ENCODE measurements around the gene RPN2.

The RPN2 gene

GRCh38 chr20:37158248-37158647, 20.9 kb upstream of the RPN2 start:
- FAIRE-seq = no peak
- TF ChIP-seq POLR2AphosphoS5 (IDR thresholded peaks at IDR 0.05; ENCODE audit: low read depth, low read length) = no peak
- no peak for TF ChIP-seq POLR2A (IDR thresholded peaks at IDR 0.05; ENCODE audit: low read depth, low read length)
- DNase-seq (ENCODE audit: insufficient read length) = no peak

GRCh38 chr20:37160683-37161082, 18.4 kb upstream of the RPN2 start:
- TF ChIP-seq TAF1 (IDR thresholded peaks at IDR 0.05; ENCODE audit: borderline replicate concordance, low read depth, low read length) = no peak
- TF ChIP-seq POLR2AphosphoS5 (IDR thresholded peaks at IDR 0.05; ENCODE audit: low read depth, low read length) = no peak
- no peak for TF ChIP-seq POLR2A (IDR thresholded peaks at IDR 0.05; ENCODE audit: low read depth, low read length)
- FAIRE-seq (no peak), DNase-seq (ENCODE audit: insufficient read length) (no peak)

DNA sequence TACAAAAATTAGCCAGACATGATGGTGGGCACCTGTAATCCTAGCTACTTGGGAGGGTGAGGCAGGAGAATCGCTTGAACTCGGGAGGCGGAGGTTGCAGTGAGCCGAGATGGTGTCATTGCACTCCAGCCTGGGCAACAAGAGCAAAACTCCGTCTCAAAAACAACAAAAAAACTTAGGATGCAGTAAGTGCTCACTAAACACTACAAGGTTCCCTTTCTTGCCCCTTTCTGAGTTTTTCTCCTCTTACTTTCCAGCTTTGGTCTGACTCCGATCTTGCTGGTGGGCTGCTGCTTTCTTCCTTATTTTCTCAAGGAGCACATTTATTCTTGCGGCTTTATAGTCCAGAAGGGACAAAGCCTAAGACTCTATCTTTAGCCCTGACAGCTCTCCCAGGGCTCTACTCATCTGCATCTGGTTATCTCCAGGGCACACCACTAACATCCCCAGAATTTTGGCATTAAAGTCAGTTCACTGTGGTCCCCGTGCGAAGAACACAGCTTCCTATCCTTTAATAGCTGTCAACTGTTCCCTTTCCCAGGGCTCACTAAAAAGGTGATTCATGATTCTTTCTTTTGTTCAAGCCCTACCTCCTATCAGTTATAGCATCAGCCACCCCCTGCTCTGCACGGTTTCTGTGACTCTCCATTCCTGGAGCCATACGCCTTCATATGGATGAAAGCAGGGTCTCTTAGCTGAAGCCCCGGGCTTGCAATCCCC, 17.1 kb upstream of the RPN2 start:
- TF ChIP-seq TAF1 (IDR thresholded peaks at IDR 0.05; ENCODE audit: borderline replicate concordance, low read depth, low read length) = no peak
- TF ChIP-seq POLR2AphosphoS5 (IDR thresholded peaks at IDR 0.05; ENCODE audit: low read depth, low read length) = no peak
- TF ChIP-seq POLR2A (IDR thresholded peaks at IDR 0.05; ENCODE audit: low read depth, low read length) = no peak
- no peak for FAIRE-seq
- no peak for DNase-seq (ENCODE audit: insufficient read length)

- FAIRE-seq = no peak
- DNase-seq (ENCODE audit: insufficient read length) = no peak
- TF ChIP-seq TAF1 (IDR thresholded peaks at IDR 0.05; ENCODE audit: borderline replicate concordance, low read depth, low read length) (no peak), POLR2A (IDR thresholded peaks at IDR 0.05; ENCODE audit: low read depth, low read length) (no peak)
Observed at GRCh38 chr20:37162646-37163045, 16.5 kb upstream of the RPN2 start.

GRCh38 chr20:37163832-37164554, 15.1 kb upstream of the RPN2 start:
- DNase-seq (ENCODE audit: insufficient read length) (no peak), FAIRE-seq (no peak)
- TF ChIP-seq POLR2A (IDR thresholded peaks at IDR 0.05; ENCODE audit: low read depth, low read length) (no peak), TAF1 (IDR thresholded peaks at IDR 0.05; ENCODE audit: borderline replicate concordance, low read depth, low read length) (no peak), POLR2AphosphoS5 (IDR thresholded peaks at IDR 0.05; ENCODE audit: low read depth, low read length) (no peak)

GRCh38 chr20:37165031-37165430, 14.1 kb upstream of the RPN2 start:
- DNase-seq (ENCODE audit: insufficient read length) (no peak), FAIRE-seq (no peak)
- no peak for TF ChIP-seq POLR2AphosphoS5 (IDR thresholded peaks at IDR 0.05; ENCODE audit: low read depth, low read length)

- DNase-seq (ENCODE audit: insufficient read length) = no peak
- no peak for FAIRE-seq
- TF ChIP-seq POLR2AphosphoS5 (IDR thresholded peaks at IDR 0.05; ENCODE audit: low read depth, low read length) = no peak
- no peak for TF ChIP-seq POLR2A (IDR thresholded peaks at IDR 0.05; ENCODE audit: low read depth, low read length)
- no peak for TF ChIP-seq TAF1 (IDR thresholded peaks at IDR 0.05; ENCODE audit: borderline replicate concordance, low read depth, low read length)
Observed at GRCh38 chr20:37166867-37167266, 12.3 kb upstream of the RPN2 start.

DNA sequence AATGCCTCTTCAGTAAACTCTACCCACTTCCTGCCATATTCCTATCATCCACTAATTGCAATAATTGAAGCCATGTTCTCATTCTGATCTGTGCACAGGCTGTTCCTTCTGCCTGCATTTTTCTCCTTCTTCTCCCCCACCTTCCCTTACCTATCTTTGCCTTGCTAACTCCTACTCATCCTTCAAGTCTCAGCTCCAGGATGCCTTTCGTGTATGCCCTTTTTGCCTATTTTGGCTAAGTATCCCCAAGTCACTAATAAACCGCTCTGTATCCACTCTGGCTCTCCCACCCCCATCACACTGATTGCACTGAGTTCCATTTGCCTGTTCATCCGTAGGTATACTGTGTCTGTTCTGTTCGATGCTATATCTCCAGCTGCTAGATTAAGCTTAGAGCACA, 6.3 kb upstream of the RPN2 start:
- no peak for DNase-seq (ENCODE audit: insufficient read length)
- no peak for TF ChIP-seq TAF1 (IDR thresholded peaks at IDR 0.05; ENCODE audit: borderline replicate concordance, low read depth, low read length)
- TF ChIP-seq POLR2AphosphoS5 (IDR thresholded peaks at IDR 0.05; ENCODE audit: low read depth, low read length) = no peak
- no peak for TF ChIP-seq POLR2A (IDR thresholded peaks at IDR 0.05; ENCODE audit: low read depth, low read length)
- no peak for FAIRE-seq

DNA sequence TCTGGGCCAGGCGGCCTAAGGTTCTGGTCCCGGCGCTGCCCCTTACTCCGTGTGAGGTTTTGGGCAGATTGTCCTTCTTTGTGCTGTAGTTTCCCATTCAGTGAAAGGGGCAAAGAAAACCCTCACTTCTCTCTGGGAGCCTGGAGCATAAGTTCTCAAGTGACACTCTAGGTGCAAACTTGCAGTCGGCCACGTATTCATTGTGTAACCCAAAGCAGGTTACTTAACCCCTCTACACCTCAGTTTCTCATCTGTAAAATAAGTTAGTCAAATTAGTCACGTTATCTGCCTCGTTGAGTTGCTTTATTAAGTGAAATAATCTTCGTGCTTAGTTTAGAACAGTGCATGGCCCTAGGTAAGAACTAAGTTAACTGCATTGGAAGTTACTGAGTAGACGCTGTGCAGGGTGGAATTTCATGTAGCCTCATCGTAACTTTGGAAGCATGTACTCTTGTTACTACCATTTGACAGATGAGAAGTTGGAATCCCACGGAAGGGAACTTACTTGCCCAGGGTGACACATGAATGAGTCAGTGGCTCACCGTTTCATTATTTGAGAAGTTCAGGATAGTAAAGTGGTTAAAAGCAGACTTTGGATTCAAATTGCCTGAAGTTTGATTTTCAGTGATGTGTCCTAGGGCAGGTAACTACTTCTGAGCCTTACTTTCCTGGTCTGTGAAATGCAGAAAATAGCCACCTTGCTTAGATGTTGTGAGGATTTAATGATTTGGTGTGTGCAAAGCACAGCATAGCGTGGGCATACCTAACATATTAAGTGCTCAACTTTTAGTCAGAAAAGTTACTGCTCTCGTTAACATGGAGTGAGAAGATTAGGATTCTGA, 774 bp downstream of the RPN2 start:
- no peak for DNase-seq (ENCODE audit: insufficient read length)
- TF ChIP-seq POLR2A (IDR thresholded peaks at IDR 0.05; ENCODE audit: low read depth, low read length) = no peak
- no peak for FAIRE-seq

DNA sequence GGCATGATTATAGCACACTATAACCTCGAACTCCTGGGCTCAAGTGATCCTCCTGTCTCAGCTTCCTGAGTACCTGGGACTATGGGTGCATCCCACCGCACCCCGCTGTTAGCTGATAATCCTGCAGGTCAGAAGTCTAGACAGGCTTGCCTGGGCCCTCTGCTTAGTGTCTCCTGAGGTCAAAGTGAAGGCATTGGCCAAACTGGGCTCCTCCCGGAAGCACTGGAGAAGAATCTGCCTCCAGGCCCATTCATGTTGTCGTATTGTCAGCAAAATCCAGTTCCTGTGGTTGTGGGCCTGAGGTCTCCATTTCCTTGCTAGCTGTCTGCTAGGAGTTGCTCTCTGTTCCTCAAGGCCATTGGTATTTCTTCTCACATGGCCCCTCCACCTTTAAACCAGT, 6.6 kb downstream of the RPN2 start:
- no peak for FAIRE-seq
- DNase-seq (ENCODE audit: insufficient read length) = no peak
- TF ChIP-seq TAF1 (IDR thresholded peaks at IDR 0.05; ENCODE audit: borderline replicate concordance, low read depth, low read length) (no peak), POLR2A (IDR thresholded peaks at IDR 0.05; ENCODE audit: low read depth, low read length) (no peak), POLR2AphosphoS5 (IDR thresholded peaks at IDR 0.05; ENCODE audit: low read depth, low read length) (no peak)

- TF ChIP-seq POLR2A (IDR thresholded peaks at IDR 0.05; ENCODE audit: low read depth, low read length) = no peak
- DNase-seq (ENCODE audit: insufficient read length) (no peak), FAIRE-seq (no peak)
Observed at GRCh38 chr20:37188787-37189186, 9.7 kb downstream of the RPN2 start.

DNA sequence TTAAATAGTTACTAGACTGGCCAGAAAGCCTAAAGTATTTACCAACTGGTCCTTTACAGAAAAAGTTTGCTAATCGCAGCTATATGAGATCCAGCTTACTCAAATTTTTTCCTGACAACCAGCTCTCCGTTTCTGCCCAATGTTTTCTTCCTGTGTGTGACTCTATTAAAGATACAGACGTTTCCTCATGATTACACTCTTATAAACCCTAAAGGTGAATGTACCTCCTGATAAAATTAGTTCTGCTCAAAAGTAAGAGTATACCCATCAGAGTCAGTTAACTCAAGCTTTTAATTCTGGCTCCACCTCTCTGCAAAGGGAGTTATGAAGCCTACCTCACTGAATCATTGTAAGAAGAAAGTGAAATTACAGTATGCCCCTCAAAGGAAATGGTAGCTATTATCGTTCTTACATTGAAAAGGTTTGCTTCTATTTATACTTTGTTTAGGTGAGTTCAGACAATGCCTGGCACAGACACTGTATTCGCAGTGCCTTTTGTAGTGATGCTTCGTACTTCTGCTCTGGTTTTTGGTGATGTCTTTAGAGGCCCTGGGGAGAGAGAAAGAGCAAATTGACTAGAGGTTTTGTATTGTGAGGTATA, 10.4 kb downstream of the RPN2 start:
- DNase-seq (ENCODE audit: insufficient read length) = no peak
- TF ChIP-seq POLR2AphosphoS5 (IDR thresholded peaks at IDR 0.05; ENCODE audit: low read depth, low read length) (no peak), POLR2A (IDR thresholded peaks at IDR 0.05; ENCODE audit: low read depth, low read length) (no peak), TAF1 (IDR thresholded peaks at IDR 0.05; ENCODE audit: borderline replicate concordance, low read depth, low read length) (no peak)
- FAIRE-seq = peak; percentile 9
